Neural progenitor cell (in vitro differentiated cells): ENCODE data around the gene JAZF1.

Experiments
- CTCF ChIP-seq: fragments of 200-600 bp; sonication (generic); IDR thresholded peaks from 2 replicates; pipeline ENCODE4 v1.5.1; 2017; ENCODE audit warnings: antibody characterized with exemption, mild to moderate bottlenecking
- EZH2 ChIP-seq: fragments of 200-600 bp; sonication (generic); IDR thresholded peaks from 2 replicates; pipeline ENCODE4 v1.6.1; 2017; ENCODE audit warnings: antibody characterized with exemption, mild to moderate bottlenecking, moderate library complexity

- no peak for TF ChIP-seq CTCF
- no peak for TF ChIP-seq EZH2
Measured at GRCh38 chr7:27889800-27890199, 290.8 kb downstream of the JAZF1 start.
